ENCODE results near the gene GOLT1A. TPM values are rescaled to one million over a fixed set of nuclear protein-coding genes. Genes with fewer than 3 reads are reported as not detected.

Gene GOLT1A
- total and polyA plus RNA-seq, 4 donors = 14.1 to 103 (median 52.7) TPM

GRCh38 chr1:204188959-204189639, 24.7 kb downstream of the GOLT1A start:
- Histone ChIP-seq H3K4me3 (ENCODE audit: low read depth in 1 of 3, low read length in 3 of 3) (no peak overlapping the region), H3K4me1 (ENCODE audit: control insufficient read depth in 4 of 4, insufficient read depth in 4 of 4, low read length in 3 of 4) (peaks cover 0 to 3% (median 0%) of the 10 kb centered on the region in 4 donors), H3K9ac (ENCODE audit: low read depth in 1 of 2, low read length in 2 of 2) (no peak overlapping the region), H3K27me3 (ENCODE audit: control insufficient read depth in 4 of 4, insufficient read depth in 4 of 4, low read length in 3 of 4) (peaks cover 0 to 3% (median 0%) of the 10 kb centered on the region in 4 donors), H3K27ac (ENCODE audit: low read depth in 1 of 2, low read length in 2 of 2) (no peak overlapping the region), H3K9me3 (ENCODE audit: control insufficient read depth in 4 of 4, low read length in 3 of 4) (no peaks in the 10 kb centered on the region), H3K36me3 (ENCODE audit: control insufficient read depth in 4 of 4, insufficient read depth in 3 of 4, low read depth in 1 of 4, low read length in 3 of 4) (no peaks in the 10 kb centered on the region)
- no peak for DNase-seq (ENCODE audit: low spot score)
- 79% methylated on average over 11 of the region's 11 CpGs for WGBS
- TF ChIP-seq NR2F2 (IDR thresholded peaks at IDR 0.05) (no peak), TAF1 (conservative IDR thresholded peaks at IDR 0.05) (no peak)

GRCh38 chr1:204186597-204186996, 27.2 kb downstream of the GOLT1A start:
- H3K36me3 ChIP-seq (ENCODE audit: control insufficient read depth in 4 of 4, insufficient read depth in 3 of 4, low read depth in 1 of 4, low read length in 3 of 4) = no peaks in the 10 kb centered on the region
- no peak overlapping the region for H3K9ac ChIP-seq (ENCODE audit: low read depth in 1 of 2, low read length in 2 of 2)
- DNase-seq (ENCODE audit: low spot score) = no peak
- H3K4me1 ChIP-seq (ENCODE audit: control insufficient read depth in 4 of 4, insufficient read depth in 4 of 4, low read length in 3 of 4) = peaks cover 0 to 3% (median 0%) of the 10 kb centered on the region in 4 donors
- TF ChIP-seq SP1 (IDR thresholded peaks at IDR 0.05) (no peak), NR2F2 (IDR thresholded peaks at IDR 0.05) (no peak), YY1 (IDR thresholded peaks at IDR 0.05) (no peak), FOXA2 (IDR thresholded peaks at IDR 0.05) (no peak), ZBTB33 (IDR thresholded peaks at IDR 0.05) (no peak), MAX (IDR thresholded peaks at IDR 0.05) (no peak), RXRA (IDR thresholded peaks at IDR 0.05) (no peak), CTCF (IDR thresholded peaks at IDR 0.05; ENCODE audit: low read depth, low read length, missing input control) (no peak), REST (IDR thresholded peaks at IDR 0.05) (no peak)
- H3K27me3 ChIP-seq (ENCODE audit: control insufficient read depth in 4 of 4, insufficient read depth in 4 of 4, low read length in 3 of 4) = peaks cover 0 to 3% (median 0%) of the 10 kb centered on the region in 4 donors
- WGBS = 68% methylated on average over 10 of the region's 10 CpGs
- H3K4me3 ChIP-seq (ENCODE audit: low read depth in 1 of 3, low read length in 3 of 3) = no peak overlapping the region
- no peak overlapping the region for H3K27ac ChIP-seq (ENCODE audit: low read depth in 1 of 2, low read length in 2 of 2)
- no peaks in the 10 kb centered on the region for H3K9me3 ChIP-seq (ENCODE audit: control insufficient read depth in 4 of 4, low read length in 3 of 4)
